Keratinocyte (primary cell): Measurements from ENCODE around the gene ZNF777. TPM values are rescaled to one million over a fixed set of nuclear protein-coding genes. Genes with fewer than 3 reads are reported as not detected.

ENCODE experiments used
- DNase-seq: peaks from one replicate; pipeline ENCODE4 v3.0.0-alpha.2; 2011; ENCODE audit warnings: low read depth, missing footprints, low spot score
- FAIRE-seq: peaks from 2 replicates; lab custom pipeline; 2011; peaks lifted over from hg19 to GRCh38; lab: Jason Lieb, UNC
- H2AFZ ChIP-seq: 2 replicates; pipeline ENCODE4 v1.6.0; 2012; ENCODE audit warnings: low read length, control low read depth, inconsistent platforms; ENCODE audit not compliant: control insufficient read depth
- H3K27ac ChIP-seq: 2 replicates; pipeline ENCODE4 v1.5.1; 2011; ENCODE audit warnings: low read length; ENCODE audit not compliant: control insufficient read depth, insufficient read depth
- H3K27me3 ChIP-seq: 3 replicates; pipeline ENCODE4 v1.6.0; 2011; ENCODE audit warnings: low read length; ENCODE audit not compliant: control insufficient read depth, insufficient read depth; ENCODE audit errors: extremely low read depth
- H3K36me3 ChIP-seq, 2 experiments: 2 replicates in 1 of 2; 3 replicates in 1 of 2; pipeline ENCODE4 v1.5.1; 2011; ENCODE audit warnings: low read length in 2 of 2, mild to moderate bottlenecking in 1 of 2; ENCODE audit not compliant: control insufficient read depth in 2 of 2, insufficient read depth in 2 of 2; ENCODE audit errors: extremely low read depth in 1 of 2
- H3K4me1 ChIP-seq: 3 replicates; pipeline ENCODE4 v1.5.1; 2011; ENCODE audit warnings: low read length; ENCODE audit not compliant: control insufficient read depth, insufficient read depth; ENCODE audit errors: extremely low read depth
- H3K4me2 ChIP-seq: 3 replicates; pipeline ENCODE4 v1.6.0; 2011; ENCODE audit warnings: low read depth, low read length; ENCODE audit not compliant: control insufficient read depth, insufficient read depth; ENCODE audit errors: extremely low read depth
- H3K4me3 ChIP-seq, 3 experiments: fragments of 200-600 bp in 1 of 3; sonication (generic) in 1 of 3; 2 replicates in 2 of 3; 3 replicates in 1 of 3; pipeline ENCODE4 v1.5.1; 2011 to 2016; ENCODE audit warnings: low read length in 3 of 3, mild to moderate bottlenecking in 3 of 3, control low read depth in 2 of 3, inconsistent platforms in 1 of 3, low read depth in 1 of 3, mixed read lengths in 1 of 3, mixed run types in 1 of 3, moderate library complexity in 1 of 3; ENCODE audit not compliant: control insufficient read depth in 2 of 3, insufficient read depth in 2 of 3; ENCODE audit errors: extremely low read depth in 1 of 3
- H3K79me2 ChIP-seq: 2 replicates; pipeline ENCODE4 v1.6.0; 2012; ENCODE audit warnings: low read length; ENCODE audit not compliant: control insufficient read depth, insufficient read depth
- H3K9ac ChIP-seq: 3 replicates; pipeline ENCODE4 v1.6.0; 2011; ENCODE audit warnings: low read length; ENCODE audit not compliant: control insufficient read depth, insufficient read depth; ENCODE audit errors: extremely low read depth
- H3K9me1 ChIP-seq: 3 replicates; pipeline ENCODE4 v1.6.0; 2011; ENCODE audit warnings: low read length; ENCODE audit not compliant: control insufficient read depth, insufficient read depth; ENCODE audit errors: extremely low read depth
- H3K9me3 ChIP-seq: 2 replicates; pipeline ENCODE4 v1.5.1; 2012; ENCODE audit warnings: low read depth, low read length; ENCODE audit not compliant: control insufficient read depth
- H4K20me1 ChIP-seq: 3 replicates; pipeline ENCODE4 v1.6.0; 2011; ENCODE audit warnings: low read length; ENCODE audit not compliant: control insufficient read depth, insufficient read depth; ENCODE audit errors: extremely low read depth
- EZH2 ChIP-seq: IDR thresholded peaks from one replicate; pipeline ENCODE4 v1.6.1; 2012; ENCODE audit warnings: inconsistent platforms, mild to moderate bottlenecking, low read length, moderate library complexity
- dilution Hi-C: fragments of 300-500 bp; cut with MboI; formaldehyde crosslinking; loops from one replicate; pipeline ENCODE4 v1.7.0; 2020; ENCODE audit warnings: low sequenced_read_pairs; ENCODE audit not compliant: extremely low pct_ligation_motif_present
- polyA plus RNA-seq, 5 experiments: library from polyadenylated mRNA; depleted of rRNA in 3 of 5; stranded (reverse) in 3 of 5; stranded (forward) in 1 of 5; unstranded in 1 of 5; fragments of >200 nt; gene quantifications; 1 replicate in 1 of 5; 2 replicates in 3 of 5; 3 replicates in 1 of 5; pipeline versions ENCODE4 v1.2.1 to v1.2.3, GENCODE V29; 2011 to 2012; ENCODE audit warnings: missing spikeins in 2 of 5, low read depth in 1 of 5, low replicate concordance in 1 of 5
- TF ChIP-seq, protein P1 (sequence below), 3 experiments: IDR thresholded peaks in 1 of 3; conservative IDR thresholded peaks in 1 of 3; optimal IDR thresholded peaks in 1 of 3; 2 replicates in 2 of 3; 3 replicates in 1 of 3; pipeline versions ENCODE3 to v1.5.1; 2011; ENCODE audit warnings: low read length in 3 of 3, mild to moderate bottlenecking in 3 of 3, moderate library complexity in 2 of 3, control low read depth in 1 of 3, inconsistent platforms in 1 of 3; ENCODE audit not compliant: insufficient read depth in 2 of 3; ENCODE audit errors: extremely low read depth in 1 of 3

ZNF777 gene
- polyA plus RNA-seq, 1 donor (not counting 4 experiments of a cell fraction or from before 2014, with no cell fraction given), result 4.8 TPM

GRCh38 chr7:149436358-149436757 lies 24.5 kb downstream of the ZNF777 start:
- no peak for FAIRE-seq
- Histone ChIP-seq H3K9me3 (no peaks in the 10 kb centered on the region), H3K36me3 (peaks cover 23 to 24% of the 10 kb centered on the region in 2 experiments), H3K27me3 (no peaks in the 10 kb centered on the region), H3K4me1 (no peaks in the 10 kb centered on the region), H2AFZ (no peak overlapping the region), H3K9me1 (no peaks in the 10 kb centered on the region), H3K9ac (no peak overlapping the region), H3K27ac (no peak overlapping the region), H3K4me2 (no peak overlapping the region), H3K4me3 (no peak overlapping the region), H4K20me1 (no peaks in the 10 kb centered on the region), H3K79me2 (peaks cover 3% of the 10 kb centered on the region)
- DNase-seq, result no peak
- no peak for TF ChIP-seq EZH2
- TF ChIP-seq, protein P1, sequence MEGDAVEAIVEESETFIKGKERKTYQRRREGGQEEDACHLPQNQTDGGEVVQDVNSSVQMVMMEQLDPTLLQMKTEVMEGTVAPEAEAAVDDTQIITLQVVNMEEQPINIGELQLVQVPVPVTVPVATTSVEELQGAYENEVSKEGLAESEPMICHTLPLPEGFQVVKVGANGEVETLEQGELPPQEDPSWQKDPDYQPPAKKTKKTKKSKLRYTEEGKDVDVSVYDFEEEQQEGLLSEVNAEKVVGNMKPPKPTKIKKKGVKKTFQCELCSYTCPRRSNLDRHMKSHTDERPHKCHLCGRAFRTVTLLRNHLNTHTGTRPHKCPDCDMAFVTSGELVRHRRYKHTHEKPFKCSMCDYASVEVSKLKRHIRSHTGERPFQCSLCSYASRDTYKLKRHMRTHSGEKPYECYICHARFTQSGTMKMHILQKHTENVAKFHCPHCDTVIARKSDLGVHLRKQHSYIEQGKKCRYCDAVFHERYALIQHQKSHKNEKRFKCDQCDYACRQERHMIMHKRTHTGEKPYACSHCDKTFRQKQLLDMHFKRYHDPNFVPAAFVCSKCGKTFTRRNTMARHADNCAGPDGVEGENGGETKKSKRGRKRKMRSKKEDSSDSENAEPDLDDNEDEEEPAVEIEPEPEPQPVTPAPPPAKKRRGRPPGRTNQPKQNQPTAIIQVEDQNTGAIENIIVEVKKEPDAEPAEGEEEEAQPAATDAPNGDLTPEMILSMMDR (optimal IDR thresholded peaks at IDR 0.05 in 1 of 3, IDR thresholded peaks at IDR 0.05 in 1 of 3, conservative IDR thresholded peaks at IDR 0.05 in 1 of 3; ENCODE audit: extremely low read depth in 1 of 3, insufficient read depth in 2 of 3, low read length in 3 of 3), result no peak
- dilution Hi-C loops, result no loop called here

DNA sequence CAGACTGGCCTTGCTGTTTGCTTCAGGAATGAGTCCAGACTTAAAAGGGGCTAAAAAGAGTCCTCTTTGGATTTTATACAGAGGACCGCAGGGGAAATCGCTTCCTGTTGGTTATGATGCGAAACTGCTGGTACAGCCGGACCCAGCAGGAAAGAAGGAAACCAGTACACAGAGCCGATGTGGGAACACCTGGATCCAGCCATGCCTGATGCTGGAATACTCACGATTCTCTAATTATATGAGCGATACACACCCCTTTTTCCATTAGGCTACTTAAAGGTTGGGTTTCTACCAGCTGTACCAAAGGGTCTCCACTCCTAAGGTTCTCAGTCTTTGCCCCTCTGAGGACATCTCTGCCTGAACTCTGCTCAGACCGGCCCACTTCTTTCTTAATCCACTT lies 27.7 kb downstream of the ZNF777 start:
- dilution Hi-C loops, result no loop called here
- no peaks in the 10 kb centered on the region for H3K79me2 ChIP-seq
- no peak overlapping the region for H2AFZ ChIP-seq
- no peak overlapping the region for H3K9ac ChIP-seq
- H3K9me3 ChIP-seq, result no peaks in the 10 kb centered on the region
- H3K27me3 ChIP-seq, result no peaks in the 10 kb centered on the region
- H3K4me1 ChIP-seq, result no peaks in the 10 kb centered on the region
- TF ChIP-seq EZH2, result no peak
- TF ChIP-seq, protein P1 (optimal IDR thresholded peaks at IDR 0.05 in 1 of 3, IDR thresholded peaks at IDR 0.05 in 1 of 3, conservative IDR thresholded peaks at IDR 0.05 in 1 of 3; ENCODE audit: extremely low read depth in 1 of 3, insufficient read depth in 2 of 3, low read length in 3 of 3), result no peak
- no peak overlapping the region for H3K4me2 ChIP-seq
- H4K20me1 ChIP-seq, result no peaks in the 10 kb centered on the region
- no peak for FAIRE-seq
- H3K4me3 ChIP-seq, result no peak overlapping the region
- DNase-seq, result no peak
- no peak overlapping the region for H3K27ac ChIP-seq
- H3K9me1 ChIP-seq, result no peaks in the 10 kb centered on the region
- H3K36me3 ChIP-seq, result peaks cover 20 to 27% of the 10 kb centered on the region in 2 experiments
